ENCODE data around the gene SOST.

- TF ChIP-seq SIN3A (IDR thresholded peaks at IDR 0.05; ENCODE audit: borderline replicate concordance, insufficient read depth, low read depth, low read length): no peak
- no peak for TF ChIP-seq CTCF (IDR thresholded peaks at IDR 0.05)
- TF ChIP-seq TCF7L2 (IDR thresholded peaks at IDR 0.05; ENCODE audit: low read depth, low read length): no peak
- no peak for TF ChIP-seq POLR2AphosphoS5 (IDR thresholded peaks at IDR 0.05; ENCODE audit: low read depth, low read length)
These were observed 51.4 kb downstream of the SOST start for GRCh38 chr17:43707184-43707583.
